IPS-NIHi7 (cell line): ENCODE results near the gene RCCD1.

Experiments
- DNase-seq: peaks from one replicate; pipeline ENCODE4 v3.0.0; 2012; ENCODE audit warnings: mixed read lengths; ENCODE audit errors: extremely low spot score

The RCCD1 gene

DNA sequence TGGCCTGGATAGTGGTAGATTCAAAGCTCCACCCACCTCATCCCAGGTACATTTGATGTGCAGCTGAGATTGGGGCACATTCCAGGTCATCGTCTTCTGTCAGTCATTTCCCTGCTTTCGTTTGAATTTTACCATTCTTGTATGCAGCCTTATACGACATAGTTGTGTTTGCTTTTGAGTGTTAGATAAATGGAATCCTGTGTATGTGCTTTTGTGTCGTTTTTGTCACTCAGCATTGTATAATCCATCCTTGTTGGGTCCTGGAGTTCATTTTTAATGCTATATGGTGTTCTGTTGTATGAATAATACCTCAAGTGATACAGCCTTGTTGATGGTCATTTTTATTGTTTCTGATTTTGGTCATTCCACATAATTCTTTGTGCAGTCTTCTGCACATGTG, 7.3 kb downstream of the RCCD1 start:
- DNase-seq: no peak

DNA sequence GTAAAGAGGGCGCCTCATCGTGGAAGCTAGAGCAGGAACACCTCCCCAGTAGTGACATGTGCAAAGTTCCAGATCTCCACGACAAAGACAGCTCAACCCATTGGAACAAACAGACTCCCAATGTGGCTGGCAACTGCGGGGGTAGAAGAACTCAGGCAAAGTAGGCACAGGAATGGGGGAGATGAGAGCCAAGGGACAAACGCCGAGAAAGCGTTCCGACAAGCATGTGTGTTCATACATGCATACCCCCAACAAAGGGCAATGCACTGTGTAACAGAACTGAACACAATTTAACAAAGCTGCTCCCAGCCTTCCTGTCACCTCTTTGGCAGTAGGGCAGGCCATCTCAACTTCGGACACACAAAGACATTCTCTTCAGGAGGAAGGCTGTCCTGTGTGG, 11.6 kb downstream of the RCCD1 start:
- DNase-seq: no peak

DNA sequence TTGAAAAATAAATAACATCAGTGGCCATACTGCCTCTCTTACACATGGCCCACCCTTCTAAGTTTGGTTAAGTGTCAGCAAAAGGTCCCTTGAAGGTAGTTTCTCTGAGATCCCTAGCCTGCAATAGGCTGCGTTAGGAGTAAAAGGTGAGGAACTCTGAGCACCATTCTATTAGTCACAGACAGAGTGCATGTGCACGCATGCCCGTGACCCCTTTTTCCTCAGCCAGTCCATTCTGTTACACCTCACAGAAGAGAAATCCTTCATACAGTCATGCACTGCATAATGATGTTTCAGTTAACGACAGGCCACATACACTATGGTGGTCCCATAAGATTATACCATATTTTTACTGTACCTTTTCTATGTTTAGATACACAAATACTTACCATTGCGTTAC, 12.5 kb downstream of the RCCD1 start:
- no peak for DNase-seq

DNA sequence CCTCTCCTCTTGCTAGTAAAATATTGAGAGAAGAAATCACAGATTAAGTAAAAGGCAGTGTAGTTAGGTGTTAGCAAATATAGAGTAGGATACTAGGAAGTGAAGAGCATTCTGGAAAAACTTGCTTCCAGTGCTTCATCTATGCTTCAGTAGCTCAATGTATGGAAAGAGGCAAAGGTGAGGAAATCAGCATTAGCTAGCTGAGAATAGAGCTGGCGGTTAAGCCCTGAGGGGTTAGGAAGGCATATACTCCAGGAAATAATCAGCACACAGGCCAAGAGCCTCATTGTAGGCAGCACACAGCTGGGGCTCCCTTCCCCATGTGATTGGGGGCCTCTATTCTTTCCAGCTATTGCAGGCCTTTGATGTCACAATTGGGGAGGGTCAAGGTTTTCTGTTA, 13.8 kb downstream of the RCCD1 start:
- no peak for DNase-seq

DNA sequence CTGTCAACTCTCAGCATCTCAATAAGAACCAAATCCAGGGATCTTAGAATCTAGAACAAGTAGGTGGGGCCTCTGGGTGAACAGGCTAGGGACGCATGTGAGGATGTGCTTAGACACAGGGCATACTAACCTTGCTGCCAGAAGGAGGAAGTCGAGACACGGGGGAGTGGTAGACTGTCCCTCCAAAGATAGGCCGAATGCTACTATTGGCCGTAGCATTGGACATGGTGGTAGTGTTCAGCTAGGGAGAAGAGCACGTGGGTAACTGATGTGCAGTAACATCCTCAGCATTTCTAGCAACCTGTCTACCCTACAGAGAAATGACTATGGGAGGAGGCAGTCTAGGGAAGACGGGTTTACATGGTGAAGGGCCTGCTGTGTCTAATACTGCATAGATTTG, 15.6 kb downstream of the RCCD1 start:
- DNase-seq: no peak

DNA sequence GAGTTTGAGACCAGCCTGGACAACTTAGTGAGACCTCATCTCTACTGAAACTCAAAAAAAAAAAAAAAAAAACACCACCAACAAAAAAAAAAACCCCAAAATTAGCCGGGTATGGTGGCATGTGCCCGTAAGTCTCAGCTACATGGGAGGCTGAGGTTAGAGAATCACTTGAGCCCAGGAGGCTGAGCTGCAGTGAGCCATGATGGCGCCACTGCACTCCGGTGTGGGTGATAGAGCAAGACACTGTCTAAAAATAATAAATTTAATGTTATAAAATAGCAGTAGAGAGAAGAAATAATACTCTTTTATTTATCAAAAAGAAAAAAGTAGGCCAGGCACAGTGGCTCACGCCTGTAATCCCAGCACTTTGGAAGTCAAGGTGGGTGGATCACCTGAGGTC, 17.4 kb downstream of the RCCD1 start:
- DNase-seq: no peak

DNA sequence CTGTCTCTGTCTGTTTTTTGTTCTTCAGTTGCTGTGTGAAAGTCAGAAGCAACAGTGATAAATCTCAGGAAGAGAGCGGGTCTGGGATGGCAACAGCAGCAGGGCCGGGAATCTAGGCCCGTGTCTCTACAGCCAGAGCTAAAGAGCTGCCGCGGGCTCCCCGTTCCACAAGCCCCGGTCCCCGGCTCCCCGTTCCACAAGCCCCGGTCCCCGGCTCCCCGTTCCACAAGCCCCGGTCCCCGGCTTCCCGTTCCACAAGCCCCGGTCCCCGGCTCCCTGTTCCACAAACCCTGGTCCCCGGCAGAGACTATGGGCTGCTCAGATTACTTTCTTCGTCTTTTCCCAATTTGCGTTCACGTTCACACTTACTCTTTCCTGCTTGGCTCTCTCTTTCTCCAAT, 19.5 kb downstream of the RCCD1 start:
- no peak for DNase-seq

DNA sequence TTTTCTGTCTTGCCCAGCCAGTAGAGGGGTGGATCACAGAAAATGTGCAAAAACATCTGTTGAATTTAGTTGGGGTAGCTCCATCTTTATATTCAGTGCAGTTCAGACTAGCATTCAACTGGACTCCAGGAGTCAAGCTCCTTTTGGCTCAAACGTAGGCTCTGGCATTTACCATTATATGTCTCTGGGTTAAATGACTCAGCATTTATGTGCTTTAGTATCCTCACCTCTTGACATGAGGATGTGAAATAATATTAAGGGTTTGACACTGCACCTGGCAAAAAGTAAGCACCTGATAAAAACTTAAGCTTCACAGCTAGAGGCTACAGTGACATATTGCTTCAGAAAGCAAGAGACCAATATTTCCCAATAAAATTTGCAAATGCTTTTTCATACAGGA, 24.9 kb downstream of the RCCD1 start:
- DNase-seq: no peak

DNA sequence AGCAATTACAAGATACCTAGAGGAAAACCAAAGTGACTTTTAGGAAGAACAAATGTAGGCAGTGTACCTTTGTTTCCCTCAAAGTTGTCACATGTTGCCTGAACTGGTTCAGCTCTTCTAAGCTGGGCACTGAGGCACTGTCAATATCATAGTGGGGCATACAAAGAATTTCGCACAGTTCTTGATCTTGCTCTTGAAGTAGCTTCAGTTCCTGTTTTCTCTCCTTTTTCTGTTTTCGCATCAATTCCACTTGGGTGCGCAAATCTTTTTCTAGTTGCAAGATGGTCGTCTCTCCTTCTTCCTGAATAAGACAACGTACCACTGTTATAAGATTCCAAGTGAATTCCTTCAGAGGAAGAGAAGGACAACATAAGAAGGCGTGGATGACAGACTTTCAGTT, 27.0 kb downstream of the RCCD1 start:
- DNase-seq: no peak

DNA sequence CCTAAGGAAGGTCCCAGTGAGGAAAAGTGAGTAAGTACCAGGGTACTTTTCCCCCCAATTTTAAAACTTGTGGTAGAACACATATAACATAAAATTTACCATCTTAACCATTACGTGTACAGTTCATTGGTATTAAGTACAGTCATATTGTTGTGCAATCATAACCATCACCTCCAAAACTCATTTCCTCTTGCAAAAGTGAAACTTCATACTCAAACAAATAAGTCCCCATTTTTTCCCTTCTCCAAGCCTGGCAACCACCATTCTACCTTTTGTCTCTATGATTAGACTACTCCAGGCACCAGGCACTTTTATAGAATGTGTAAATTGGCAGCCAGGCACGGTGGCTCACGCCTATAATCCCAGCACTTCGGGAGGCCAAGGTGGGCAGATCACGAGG, 27.5 kb downstream of the RCCD1 start:
- no peak for DNase-seq

DNA sequence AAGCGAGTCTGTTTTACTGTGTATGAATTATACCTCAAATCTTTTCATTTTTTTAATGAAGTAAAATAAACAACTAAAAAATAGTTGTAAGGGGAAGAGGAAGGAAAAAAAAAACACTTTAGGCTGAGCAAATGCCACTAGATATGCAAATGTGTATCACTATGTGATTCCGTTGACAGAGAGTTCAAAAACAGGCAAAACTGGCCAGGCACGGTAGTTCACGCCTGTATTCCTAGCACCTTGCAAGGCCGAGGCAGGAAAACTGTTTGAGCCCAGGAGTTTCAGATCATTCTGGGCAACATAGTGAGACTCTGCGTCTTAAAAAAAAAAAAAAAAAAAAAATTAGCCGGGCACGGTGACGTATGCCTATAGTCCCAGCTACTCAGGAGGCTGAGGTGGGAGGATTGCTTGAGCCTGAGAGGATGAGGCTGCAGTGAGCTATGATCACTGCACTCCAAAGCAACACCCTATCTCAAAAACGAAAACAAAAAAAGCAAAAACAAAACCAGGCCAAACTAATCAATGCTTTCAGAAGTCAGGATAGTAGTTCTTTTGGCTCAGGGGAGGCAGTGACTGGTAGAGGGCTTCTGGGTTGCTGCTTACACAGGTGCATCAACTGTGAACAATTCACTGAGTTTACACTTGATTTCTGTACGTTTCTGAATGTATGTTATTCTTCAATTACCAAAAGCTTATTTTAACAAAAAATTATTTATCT, 32.3 kb downstream of the RCCD1 start:
- DNase-seq: no peak

DNA sequence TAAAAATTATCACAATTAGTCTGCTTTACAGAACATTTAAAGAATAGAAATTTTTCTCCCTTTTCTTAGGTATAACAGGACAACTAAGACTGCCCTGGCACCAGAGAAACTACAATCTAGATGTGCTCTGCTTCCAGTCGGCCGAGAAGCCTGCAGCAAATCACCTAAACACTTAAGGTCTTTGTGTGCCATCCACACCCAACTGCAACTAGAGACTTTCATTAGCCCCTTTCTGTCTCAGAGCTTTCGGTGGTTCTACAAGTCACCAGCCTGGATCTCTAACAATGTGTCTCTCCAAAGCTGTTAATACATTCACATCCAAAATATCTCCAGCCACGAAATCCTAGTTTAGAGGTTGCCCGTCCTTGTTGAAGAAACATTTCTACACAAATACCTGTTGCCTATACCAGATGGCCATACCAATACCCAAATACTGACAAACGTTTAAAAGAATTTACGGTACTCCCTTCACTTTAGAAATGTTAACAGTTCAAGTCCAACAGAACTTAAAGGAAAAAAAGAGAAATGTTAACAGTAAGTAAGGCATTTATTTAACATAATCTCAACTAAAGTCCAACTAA, 33.0 kb downstream of the RCCD1 start:
- no peak for DNase-seq

DNA sequence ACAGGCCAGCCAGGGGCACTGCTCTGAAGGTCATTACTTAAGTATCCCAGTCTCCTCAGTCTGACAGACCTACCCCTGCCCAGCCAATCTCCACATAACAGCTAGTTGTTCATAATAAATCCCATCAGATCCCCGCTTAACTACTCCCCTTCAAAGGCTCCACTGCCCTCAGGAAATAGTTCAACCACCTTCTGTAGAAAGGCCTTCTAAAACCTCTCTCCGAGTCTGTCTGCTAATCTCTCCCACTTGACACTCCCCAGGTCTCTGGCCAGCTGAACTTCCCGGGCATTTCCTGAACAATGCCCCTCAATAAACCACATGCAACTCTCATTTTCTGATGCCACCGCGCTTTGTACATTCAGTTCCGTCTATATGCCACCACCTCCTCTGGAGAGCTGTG, 33.6 kb downstream of the RCCD1 start:
- no peak for DNase-seq

DNA sequence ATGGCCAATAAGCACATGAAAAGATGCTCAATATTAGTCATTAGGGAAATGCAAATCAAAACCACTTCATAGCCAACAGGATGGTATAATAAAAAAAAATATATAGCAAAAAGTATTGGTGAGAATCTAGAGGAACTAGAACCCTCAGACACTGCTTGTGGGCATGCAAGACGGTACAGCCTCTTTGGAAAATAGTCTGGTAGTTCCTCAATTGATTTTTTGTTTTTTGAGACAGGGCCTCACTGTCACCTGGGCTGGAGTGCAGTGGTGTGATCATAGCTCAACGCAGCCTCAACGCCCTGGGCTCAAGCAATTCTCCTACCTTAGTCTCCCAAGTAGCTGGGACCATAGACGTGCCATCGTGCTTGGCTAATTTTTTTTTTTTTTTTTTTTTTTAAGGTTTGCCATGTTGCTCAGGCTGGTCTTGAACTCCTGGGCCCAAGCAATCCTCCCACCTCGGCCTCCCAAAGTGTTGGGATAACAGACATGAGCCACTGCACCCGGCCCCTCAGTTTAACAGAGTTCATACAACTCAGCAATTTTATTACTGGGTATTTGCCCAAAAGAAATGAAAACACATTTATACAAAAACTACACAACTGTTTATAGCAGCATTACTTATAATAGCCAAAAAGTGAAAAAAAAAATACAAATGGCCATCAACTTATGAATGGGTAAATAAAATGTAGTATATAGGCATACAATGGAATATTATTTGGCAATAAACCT, 34.5 kb downstream of the RCCD1 start:
- DNase-seq: no peak

DNA sequence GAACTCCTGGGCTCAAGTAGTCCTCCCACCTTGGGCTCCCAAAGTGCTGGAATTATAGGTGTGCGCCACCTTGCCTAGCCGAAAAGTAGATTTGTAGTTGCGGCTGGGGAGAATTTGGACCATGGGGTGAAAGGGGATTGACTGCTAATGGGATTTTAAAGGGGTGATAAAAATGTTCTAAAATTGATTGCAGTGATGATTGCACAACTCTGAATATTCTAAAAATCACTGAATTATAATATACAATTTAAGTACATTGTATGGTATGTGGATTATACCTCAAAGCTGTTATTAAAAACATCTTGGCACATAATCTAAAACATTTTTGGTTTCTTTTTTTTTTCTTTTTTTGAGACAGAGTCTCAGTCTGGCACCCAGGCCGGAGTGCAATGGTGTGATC, 35.8 kb downstream of the RCCD1 start:
- no peak for DNase-seq

DNA sequence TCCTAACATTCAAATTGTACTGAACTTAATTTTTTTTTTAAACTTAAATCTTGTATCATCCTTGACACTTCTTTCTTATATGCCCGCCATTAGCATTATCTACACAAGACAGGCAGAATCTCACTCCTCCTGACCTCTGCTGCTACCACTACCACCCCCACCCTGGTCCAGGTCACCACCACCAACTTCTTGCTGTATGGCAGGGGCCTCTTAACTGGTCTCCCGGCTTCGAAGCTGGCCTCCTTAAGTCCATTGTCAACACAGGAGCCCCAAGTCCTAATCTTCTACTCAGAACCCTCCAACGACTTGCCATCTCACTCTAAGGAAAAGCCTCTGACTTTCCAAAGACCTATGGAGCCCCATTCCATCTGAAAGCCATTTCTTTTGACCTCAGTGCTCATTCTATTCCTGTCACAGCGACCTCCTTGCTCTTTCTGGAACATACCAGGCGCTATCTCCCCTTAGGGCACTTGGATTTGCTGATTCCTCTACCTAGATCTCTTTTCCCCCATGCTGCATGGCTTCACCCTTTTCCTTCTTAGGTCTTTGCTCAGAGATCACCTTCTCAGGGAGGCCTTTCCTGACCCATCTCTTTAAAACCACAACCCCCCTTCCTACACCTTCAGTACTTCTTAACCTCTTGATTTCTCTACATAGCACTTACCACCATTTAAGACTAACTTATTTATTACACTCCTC, 37.1 kb downstream of the RCCD1 start:
- no peak for DNase-seq

DNA sequence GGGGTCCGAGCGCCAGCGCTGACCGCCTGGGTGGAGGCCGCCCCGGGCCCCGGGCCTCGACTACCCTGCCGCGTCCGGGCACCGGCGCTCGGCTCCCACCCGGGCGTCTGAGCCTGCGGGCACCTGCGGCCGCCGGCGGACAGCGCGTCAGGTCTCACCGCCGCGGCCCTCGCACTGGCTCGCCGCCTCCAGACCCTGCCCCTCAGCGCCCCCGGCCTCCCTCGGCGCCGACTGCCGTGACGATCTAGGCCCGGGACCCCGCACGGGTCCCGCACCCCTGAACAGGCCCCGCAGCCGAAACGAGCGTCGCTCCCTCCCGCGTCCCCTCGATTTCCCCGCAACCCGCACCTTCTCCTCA, 39.4 kb downstream of the RCCD1 start:
- peak; percentile 38 for DNase-seq

DNA sequence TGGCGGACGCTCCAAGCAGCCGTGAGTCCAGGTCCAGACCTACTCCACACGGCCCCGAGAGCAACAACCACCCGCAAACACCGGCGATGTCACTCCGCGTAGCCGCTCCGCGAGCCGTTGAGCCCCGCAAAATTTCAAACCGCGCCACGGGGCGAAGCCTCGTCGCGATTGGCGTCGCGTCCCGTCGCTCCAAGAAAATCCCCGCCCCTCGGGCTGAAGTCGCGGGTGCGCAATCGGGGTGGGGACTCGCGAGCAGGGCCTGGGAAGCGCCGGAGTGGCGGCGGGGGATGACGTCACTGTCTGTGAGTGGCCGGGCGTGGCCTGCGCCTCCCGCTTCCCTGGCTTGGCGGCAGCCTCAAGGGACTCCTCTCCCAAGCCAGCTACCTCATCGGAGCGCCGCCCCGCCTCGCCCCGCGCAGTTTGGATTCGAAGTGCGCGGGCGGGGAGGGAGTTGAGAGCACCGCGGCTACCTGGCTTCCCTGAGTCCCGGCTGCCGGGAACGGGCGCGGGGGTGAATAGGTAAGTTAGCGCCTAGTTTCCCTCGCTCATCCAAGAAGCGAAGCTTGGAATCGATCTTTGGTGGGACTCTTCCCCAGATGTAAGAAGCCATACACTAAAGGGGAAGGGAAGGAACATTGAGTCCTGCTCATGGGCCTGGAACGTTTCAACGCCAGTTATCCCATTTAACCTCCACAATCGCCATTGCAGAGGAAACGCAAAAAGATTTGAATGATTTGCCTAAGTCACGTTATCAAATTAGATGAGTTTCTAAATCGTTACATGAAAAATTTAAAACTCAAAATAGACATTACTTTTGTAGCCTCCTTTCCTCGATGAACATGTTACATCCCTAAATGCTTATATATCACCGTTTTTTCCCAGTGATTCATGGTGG, 40.0 kb downstream of the RCCD1 start, which contains the start of gene PRC1:
Gene PRC1, minus strand, starts transcription at position 119 of the 895 bp plus-strand sequence. Its CDS starts 118 bp downstream, at position 1.
- peak; percentile 100 for DNase-seq

DNA sequence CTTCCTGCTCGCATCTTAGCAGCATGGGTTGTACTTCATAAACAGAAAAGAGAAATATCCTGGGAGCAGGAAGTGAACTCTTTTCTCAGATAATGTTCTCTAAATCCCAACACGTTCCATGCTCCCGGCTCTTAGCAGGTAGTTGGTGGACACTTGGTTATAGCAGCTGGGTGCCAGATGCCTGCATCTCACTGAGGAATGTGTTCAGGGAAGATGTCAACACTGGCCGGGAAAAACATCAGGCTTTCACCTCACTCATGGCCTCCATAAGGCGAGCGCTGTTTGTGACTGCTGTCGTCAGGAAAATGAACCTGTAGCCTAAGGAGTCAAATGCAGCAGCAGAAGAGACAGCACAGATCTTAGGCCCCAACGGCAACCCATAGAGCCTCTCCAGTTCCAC, 44.1 kb downstream of the RCCD1 start:
- no peak for DNase-seq

DNA sequence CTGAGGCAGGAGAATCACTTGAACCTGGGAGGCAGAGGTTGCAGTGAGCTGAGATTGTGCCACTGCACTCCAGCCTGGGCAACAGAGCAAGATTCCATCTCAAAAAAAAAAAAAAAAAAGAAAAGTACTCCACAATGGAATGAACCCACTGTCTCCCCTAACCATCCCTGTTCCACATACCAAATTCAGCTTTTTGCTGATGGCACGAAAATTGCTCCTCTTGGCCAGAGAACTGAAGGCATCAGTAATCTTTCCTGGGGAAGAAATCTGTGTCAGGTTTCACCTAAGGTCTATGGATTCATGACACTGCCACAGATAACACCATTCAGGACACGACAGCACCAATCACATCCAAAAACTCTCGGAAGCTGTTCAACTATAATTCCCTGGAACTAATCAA, 46.5 kb downstream of the RCCD1 start:
- no peak for DNase-seq

DNA sequence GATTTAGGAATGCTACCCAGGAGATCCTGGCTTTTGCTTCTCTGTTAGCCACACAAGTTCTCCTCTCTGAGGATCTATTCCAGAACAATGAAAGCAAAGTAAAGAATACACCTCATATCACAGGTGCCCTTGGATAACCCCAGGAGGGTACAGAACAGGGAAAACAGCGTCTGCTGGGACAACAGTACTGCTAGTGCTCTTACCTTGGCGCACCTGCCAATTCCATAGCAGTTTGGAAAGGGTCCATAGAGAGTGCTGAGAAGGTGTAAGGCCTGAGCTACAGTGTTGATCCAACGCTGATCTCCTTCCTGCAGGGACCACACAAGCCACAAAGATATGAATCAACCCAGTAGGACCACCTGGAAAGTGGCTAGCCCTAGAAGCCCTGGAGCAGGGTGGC, 52.6 kb downstream of the RCCD1 start:
- DNase-seq: no peak
